Measurements from ENCODE around the gene EPS15.

GRCh38 chr1:51355382-51355781, 163.7 kb downstream of the EPS15 start:
- TF ChIP-seq CTCF (IDR thresholded peaks at IDR 0.05), result no peak
- TF ChIP-seq EZH2 (IDR thresholded peaks at IDR 0.05), result no peak
- no peak for TF ChIP-seq EZH2phosphoT487 (IDR thresholded peaks at IDR 0.05)

All from neural progenitor cell (in vitro differentiated cells).